Measurements from ENCODE around the gene CAD.

CAD gene

GRCh38 chr2:27275211-27276150 is 58.3 kb downstream of the CAD start, which contains the start of gene DNAJC5G:
Gene DNAJC5G (plus strand): TSS chr2:27275433. CDS start chr2:27276729, 1,296 bp downstream.
- H4K20me1 ChIP-seq = no peaks in the 10 kb centered on the region
- no peak for TF ChIP-seq Cebpa-rat (IDR thresholded peaks at IDR 0.05)
- peaks cover 0 to 5% (median 0%) of the 10 kb centered on the region in 11 experiments; a peak in 1 of 22 replicates for H3K27me3 ChIP-seq
- no peak within 1 kb of the TSS for H3K4me2 ChIP-seq
- no peak within 1 kb of the TSS for H3K4me3 ChIP-seq
- no peak within 1 kb of the TSS for H3K27ac ChIP-seq
- peaks cover 0 to 12% (median 4%) of the 10 kb centered on the region in 10 experiments; a peak in 7 of 20 replicates for H3K4me1 ChIP-seq
- no peaks in the 10 kb centered on the region for H3K9me3 ChIP-seq (replicated peaks in 1 of 11)
- H3K9ac ChIP-seq = no peak within 1 kb of the TSS
- no peaks in the 10 kb centered on the region for H3K36me3 ChIP-seq

- Histone ChIP-seq H3K27ac (no peak overlapping the region), H3K27me3 (no peaks in the 10 kb centered on the region), H3K9me3 (replicated peaks in 1 of 11) (no peaks in the 10 kb centered on the region), H3K9ac (no peak overlapping the region), H3K4me3 (no peak overlapping the region), H4K20me1 (no peaks in the 10 kb centered on the region), H3K36me3 (no peaks in the 10 kb centered on the region), H3K4me1 (peaks cover 0 to 17% (median 9%) of the 10 kb centered on the region in 10 experiments; a peak in 12 of 20 replicates), H3K4me2 (no peak overlapping the region)
- no peak for TF ChIP-seq Cebpa-rat (IDR thresholded peaks at IDR 0.05)
Observed at GRCh38 chr2:27278010-27278409, 60.8 kb downstream of the CAD start.

- Histone ChIP-seq H3K4me1 (peaks cover 0 to 17% (median 9%) of the 10 kb centered on the region in 10 experiments; a peak in 12 of 20 replicates), H3K36me3 (no peaks in the 10 kb centered on the region), H3K27me3 (no peaks in the 10 kb centered on the region), H3K4me2 (no peak overlapping the region), H3K4me3 (no peak overlapping the region), H3K27ac (no peak overlapping the region), H3K9me3 (replicated peaks in 1 of 11) (no peaks in the 10 kb centered on the region), H3K9ac (no peak overlapping the region), H4K20me1 (no peaks in the 10 kb centered on the region)
- no peak for TF ChIP-seq Cebpa-rat (IDR thresholded peaks at IDR 0.05)
Observed at GRCh38 chr2:27280826-27281225, 63.7 kb downstream of the CAD start.

- H3K4me3 ChIP-seq = no peak overlapping the region
- no peaks in the 10 kb centered on the region for H3K9me3 ChIP-seq (replicated peaks in 1 of 11)
- H3K4me2 ChIP-seq = no peak overlapping the region
- no peaks in the 10 kb centered on the region for H3K36me3 ChIP-seq
- peak overlapping the region in 1 of 11 experiments; percentile 4; a peak in 1 of 22 replicates for H3K9ac ChIP-seq
- no peak overlapping the region for H3K27ac ChIP-seq
- TF ChIP-seq Cebpa-rat (IDR thresholded peaks at IDR 0.05) = no peak
- H3K27me3 ChIP-seq = no peaks in the 10 kb centered on the region
- H3K4me1 ChIP-seq = peaks cover 0 to 17% (median 9%) of the 10 kb centered on the region in 10 experiments; a peak in 12 of 20 replicates
- no peaks in the 10 kb centered on the region for H4K20me1 ChIP-seq
Observed at GRCh38 chr2:27281442-27281841, 64.3 kb downstream of the CAD start.

- Histone ChIP-seq H3K36me3 (no peaks in the 10 kb centered on the region), H3K4me1 (peaks cover 0 to 17% (median 9%) of the 10 kb centered on the region in 10 experiments; a peak in 12 of 20 replicates), H3K4me3 (no peak within 1 kb of the TSS), H3K27me3 (no peaks in the 10 kb centered on the region), H4K20me1 (no peaks in the 10 kb centered on the region), H3K9ac (peak within 1 kb of the TSS in 7 of 11 experiments; percentile 4 to 47 (median 31); a peak in 7 of 22 replicates), H3K4me2 (peak within 1 kb of the TSS in 7 of 11 experiments; percentile 18 to 60 (median 47); a peak in 11 of 22 replicates), H3K27ac (no peak within 1 kb of the TSS), H3K9me3 (replicated peaks in 1 of 11) (no peaks in the 10 kb centered on the region)
- TF ChIP-seq Cebpa-rat (IDR thresholded peaks at IDR 0.05) = no peak
Observed at GRCh38 chr2:27281855-27282559, 64.8 kb downstream of the CAD start, which contains the start of gene TRIM54. Gene TRIM54 (plus strand): TSS chr2:27282429. CDS start chr2:27282732, 303 bp downstream.

- no peak for TF ChIP-seq Cebpa-rat (IDR thresholded peaks at IDR 0.05)
Observed at GRCh38 chr2:27282892-27283291, 65.7 kb downstream of the CAD start.

GRCh38 chr2:27284996-27285395 is 67.8 kb downstream of the CAD start:
- Histone ChIP-seq H3K36me3 (no peaks in the 10 kb centered on the region), H4K20me1 (no peaks in the 10 kb centered on the region), H3K27me3 (no peaks in the 10 kb centered on the region), H3K27ac (no peak overlapping the region), H3K9ac (no peak overlapping the region), H3K4me2 (no peak overlapping the region), H3K4me1 (peaks cover under 1 to 29% (median 20%) of the 10 kb centered on the region in 10 experiments; a peak in 19 of 20 replicates), H3K4me3 (no peak overlapping the region), H3K9me3 (replicated peaks in 1 of 11) (no peaks in the 10 kb centered on the region)
- no peak for TF ChIP-seq Cebpa-rat (IDR thresholded peaks at IDR 0.05)

More at GRCh38 chr2:27282892-27283291, 65.7 kb downstream of the CAD start:
- Histone ChIP-seq H3K4me3 (no peak overlapping the region), H3K4me1 (peaks cover 0 to 17% (median 9%) of the 10 kb centered on the region in 10 experiments; a peak in 12 of 20 replicates), H3K27me3 (no peaks in the 10 kb centered on the region), H3K9ac (no peak overlapping the region), H3K9me3 (replicated peaks in 1 of 11) (no peaks in the 10 kb centered on the region), H4K20me1 (no peaks in the 10 kb centered on the region), H3K36me3 (no peaks in the 10 kb centered on the region), H3K27ac (no peak overlapping the region), H3K4me2 (peak overlapping the region in 3 of 11 experiments; percentile 47 to 60 (median 52); a peak in 5 of 22 replicates)

GRCh38 chr2:27285481-27285880 is 68.3 kb downstream of the CAD start:
- no peaks in the 10 kb centered on the region for H3K36me3 ChIP-seq
- TF ChIP-seq Cebpa-rat (IDR thresholded peaks at IDR 0.05) = no peak
- H3K9ac ChIP-seq = no peak overlapping the region
- H3K9me3 ChIP-seq (replicated peaks in 1 of 11) = no peaks in the 10 kb centered on the region
- no peaks in the 10 kb centered on the region for H4K20me1 ChIP-seq
- H3K4me3 ChIP-seq = no peak overlapping the region
- H3K27ac ChIP-seq = no peak overlapping the region
- no peak overlapping the region for H3K4me2 ChIP-seq
- peaks cover 5 to 34% (median 25%) of the 10 kb centered on the region in 10 experiments for H3K4me1 ChIP-seq
- no peaks in the 10 kb centered on the region for H3K27me3 ChIP-seq

- Histone ChIP-seq H3K9me3 (replicated peaks in 1 of 11) (no peaks in the 10 kb centered on the region), H3K9ac (no peak overlapping the region), H3K4me2 (peak overlapping the region in 3 of 11 experiments; percentile 71 to 75 (median 72); a peak in 3 of 22 replicates), H3K27me3 (no peaks in the 10 kb centered on the region), H3K4me1 (peaks cover 12 to 50% (median 44%) of the 10 kb centered on the region in 10 experiments), H3K4me3 (no peak overlapping the region), H3K27ac (no peak overlapping the region), H3K36me3 (no peaks in the 10 kb centered on the region), H4K20me1 (no peaks in the 10 kb centered on the region)
- no peak for TF ChIP-seq Cebpa-rat (IDR thresholded peaks at IDR 0.05)
Observed at GRCh38 chr2:27288610-27289009, 71.4 kb downstream of the CAD start.

Measured in BLaER1 treated with 17β-estradiol and CSF1 and Interleukin-3, amounts not matched to agents 10 nM and 100 nM (cell line).